Astrocyte (in vitro differentiated cells and primary cell): ENCODE data around the gene MED13. TPM values are rescaled to one million over a fixed set of nuclear protein-coding genes. Genes with fewer than 3 reads are reported as not detected.

ENCODE experiments used
- DNase-seq: peaks from one replicate; pipeline ENCODE4 v3.0.0-alpha.2; 2010; ENCODE audit warnings: low read depth
- FAIRE-seq: peaks from 2 replicates; lab custom pipeline; 2011; peaks lifted over from hg19 to GRCh38; lab: Jason Lieb, UNC
- H2AFZ ChIP-seq: 2 replicates; pipeline ENCODE4 v1.6.0; 2012; ENCODE audit warnings: low read depth, low read length, inconsistent platforms
- H3K27ac ChIP-seq: 2 replicates; pipeline ENCODE4 v1.5.1; 2011; ENCODE audit warnings: low read depth, low read length, inconsistent platforms
- H3K27me3 ChIP-seq: 2 replicates; pipeline ENCODE4 v1.6.0; 2011; ENCODE audit warnings: low read length, inconsistent platforms; ENCODE audit not compliant: insufficient read depth
- H3K36me3 ChIP-seq: 2 replicates; pipeline ENCODE4 v1.5.1; 2011; ENCODE audit warnings: low read length, inconsistent platforms; ENCODE audit not compliant: insufficient read depth
- H3K4me1 ChIP-seq: 2 replicates; pipeline ENCODE4 v1.5.1; 2011; ENCODE audit warnings: low read length, inconsistent platforms; ENCODE audit not compliant: insufficient read depth
- H3K4me2 ChIP-seq: 2 replicates; pipeline ENCODE4 v1.6.0; 2012; ENCODE audit warnings: low read length, inconsistent platforms
- H3K4me3 ChIP-seq: 2 replicates; pipeline ENCODE4 v1.5.1; 2011; ENCODE audit warnings: low read depth, mild to moderate bottlenecking, low read length, inconsistent platforms; ENCODE audit not compliant: insufficient read depth
- H3K79me2 ChIP-seq: 2 replicates; pipeline ENCODE4 v1.6.0; 2012; ENCODE audit warnings: mild to moderate bottlenecking, low read length, inconsistent platforms; ENCODE audit not compliant: insufficient read depth
- H3K9ac ChIP-seq: 2 replicates; pipeline ENCODE4 v1.6.0; 2012; ENCODE audit warnings: mild to moderate bottlenecking, low read length, inconsistent platforms
- H3K9me3 ChIP-seq: 2 replicates; pipeline ENCODE4 v1.5.1; 2012; ENCODE audit warnings: low read depth, mild to moderate bottlenecking, low read length, inconsistent platforms; ENCODE audit not compliant: insufficient read depth
- H4K20me1 ChIP-seq: 2 replicates; pipeline ENCODE4 v1.6.0; 2012; ENCODE audit warnings: low read length, inconsistent platforms; ENCODE audit not compliant: insufficient read depth
- H3K27ac Mint-ChIP-seq: one replicate; pipeline ENCODE4 v1.8.0; 2021; ENCODE audit warnings: mild to moderate bottlenecking, mixed read lengths; ENCODE audit not compliant: unreplicated experiment
- H3K27me3 Mint-ChIP-seq: one replicate; pipeline ENCODE4 v1.8.0; 2021; ENCODE audit warnings: low read depth, mixed read lengths; ENCODE audit not compliant: unreplicated experiment
- H3K36me3 Mint-ChIP-seq: one replicate; pipeline ENCODE4 v1.8.0; 2021; ENCODE audit warnings: low read depth, mixed read lengths; ENCODE audit not compliant: unreplicated experiment
- H3K4me1 Mint-ChIP-seq: one replicate; pipeline ENCODE4 v1.8.0; 2021; ENCODE audit warnings: low read depth, mixed read lengths; ENCODE audit not compliant: unreplicated experiment
- H3K4me3 Mint-ChIP-seq: one replicate; pipeline ENCODE4 v1.8.0; 2021; ENCODE audit warnings: mild to moderate bottlenecking, moderate library complexity, mixed read lengths; ENCODE audit not compliant: unreplicated experiment
- H3K9me3 Mint-ChIP-seq: one replicate; pipeline ENCODE4 v1.8.0; 2021; ENCODE audit warnings: mild to moderate bottlenecking, mixed read lengths; ENCODE audit not compliant: unreplicated experiment
- CTCF ChIP-seq: IDR thresholded peaks from 2 replicates; pipeline ENCODE4 v1.5.1; 2011; ENCODE audit warnings: low read depth, mild to moderate bottlenecking, inconsistent platforms, low read length, moderate library complexity; ENCODE audit not compliant: insufficient read depth
- EZH2 ChIP-seq: IDR thresholded peaks from 2 replicates; pipeline ENCODE4 v1.6.1; 2012; ENCODE audit warnings: mild to moderate bottlenecking, low read length, inconsistent platforms; ENCODE audit not compliant: insufficient read depth
- total RNA-seq: library from RNA; stranded (reverse); gene quantifications from 2 replicates; pipeline ENCODE4 v1.2.1, GENCODE V29; 2021

MED13 gene
- total RNA-seq, 1 donor from 2014 or later = 55.0 TPM

GRCh38 chr17:62033317-62033716 lies 31.8 kb downstream of the MED13 start:
- no peak overlapping the region for H3K27ac ChIP-seq
- no peak overlapping the region for H3K4me3 Mint-ChIP-seq
- H3K4me3 ChIP-seq = no peak overlapping the region
- H3K27me3 ChIP-seq = no peaks in the 10 kb centered on the region
- no peak overlapping the region for H3K9ac ChIP-seq
- TF ChIP-seq CTCF (no peak), EZH2 (no peak)
- FAIRE-seq (no peak), DNase-seq (no peak)
- peaks cover 58% of the 10 kb centered on the region for H4K20me1 ChIP-seq
- peaks cover 12% of the 10 kb centered on the region for H3K36me3 Mint-ChIP-seq
- H3K4me1 Mint-ChIP-seq = peaks cover 6% of the 10 kb centered on the region
- no peaks in the 10 kb centered on the region for H3K4me1 ChIP-seq
- no peaks in the 10 kb centered on the region for H3K9me3 ChIP-seq
- no peaks in the 10 kb centered on the region for H3K9me3 Mint-ChIP-seq
- no peak overlapping the region for H3K4me2 ChIP-seq
- H3K36me3 ChIP-seq = peaks cover 35% of the 10 kb centered on the region
- H3K27me3 Mint-ChIP-seq = no peaks in the 10 kb centered on the region
- no peak overlapping the region for H3K27ac Mint-ChIP-seq
- no peak overlapping the region for H2AFZ ChIP-seq
- peaks cover 78% of the 10 kb centered on the region for H3K79me2 ChIP-seq

GRCh38 chr17:62032480-62032879 lies 32.6 kb downstream of the MED13 start:
- Mint-ChIP-seq H3K9me3 (no peaks in the 10 kb centered on the region), H3K36me3 (peaks cover 18% of the 10 kb centered on the region), H3K4me3 (no peak overlapping the region), H3K27me3 (no peaks in the 10 kb centered on the region), H3K27ac (no peak overlapping the region), H3K4me1 (peaks cover 6% of the 10 kb centered on the region)
- TF ChIP-seq CTCF (no peak), EZH2 (no peak)
- peaks cover 78% of the 10 kb centered on the region for H3K79me2 ChIP-seq
- no peaks in the 10 kb centered on the region for H3K27me3 ChIP-seq
- H2AFZ ChIP-seq = no peak overlapping the region
- H3K4me1 ChIP-seq = no peaks in the 10 kb centered on the region
- no peaks in the 10 kb centered on the region for H3K9me3 ChIP-seq
- no peak for DNase-seq
- no peak overlapping the region for H3K27ac ChIP-seq
- no peak overlapping the region for H3K4me2 ChIP-seq
- no peak for FAIRE-seq
- peaks cover 42% of the 10 kb centered on the region for H3K36me3 ChIP-seq
- no peak overlapping the region for H3K9ac ChIP-seq
- H4K20me1 ChIP-seq = peaks cover 57% of the 10 kb centered on the region
- no peak overlapping the region for H3K4me3 ChIP-seq

- TF ChIP-seq CTCF (no peak), EZH2 (no peak)
- no peak overlapping the region for H3K4me3 Mint-ChIP-seq
- H3K4me1 Mint-ChIP-seq = peaks cover 6% of the 10 kb centered on the region
- Histone ChIP-seq H4K20me1 (peaks cover 58% of the 10 kb centered on the region), H3K27ac (no peak overlapping the region), H3K9me3 (no peaks in the 10 kb centered on the region), H3K4me3 (no peak overlapping the region), H3K36me3 (peaks cover 50% of the 10 kb centered on the region), H2AFZ (no peak overlapping the region), H3K4me1 (no peaks in the 10 kb centered on the region), H3K27me3 (no peaks in the 10 kb centered on the region), H3K79me2 (peaks cover 78% of the 10 kb centered on the region), H3K9ac (no peak overlapping the region), H3K4me2 (no peak overlapping the region)
- no peaks in the 10 kb centered on the region for H3K27me3 Mint-ChIP-seq
- peaks cover 18% of the 10 kb centered on the region for H3K36me3 Mint-ChIP-seq
- DNase-seq = no peak
- no peak for FAIRE-seq
- H3K9me3 Mint-ChIP-seq = no peaks in the 10 kb centered on the region
- no peak overlapping the region for H3K27ac Mint-ChIP-seq
Observed at GRCh38 chr17:62030264-62030663, 34.8 kb downstream of the MED13 start.
